B cell (primary cell): ENCODE measurements around the gene SUGCT. TPM values are rescaled to one million over a fixed set of nuclear protein-coding genes. Genes with fewer than 3 reads are reported as not detected.

ENCODE experiments used
- ATAC-seq: fragments of 200-7000 bp; cut with Tn5 transposase; one replicate; pipeline ENCODE4 v1.10.0; 2021; ENCODE audit warnings: low read depth, mild to moderate bottlenecking, moderate number of reproducible peaks, moderate library complexity
- CTCF ChIA-PET: fragments of 350-600 bp; sonication (Branson Sonifier 250); formaldehyde crosslinking; loops from one replicate; lab custom pipeline; 2021; ENCODE audit warnings: antibody characterized with exemption, inconsistent platforms; lab: Charles Lee
- POLR2A ChIA-PET: fragments of 350-600 bp; sonication (Branson Sonifier 250); formaldehyde crosslinking; loops from one replicate; lab custom pipeline; 2021; ENCODE audit warnings: antibody characterized with exemption; lab: Charles Lee
- DNase-seq: peaks from one replicate; pipeline ENCODE4 v3.0.0; 2013
- H2AFZ ChIP-seq: 2 replicates; pipeline ENCODE4 v1.6.1; 2012; ENCODE audit warnings: mild to moderate bottlenecking, low read depth, low read length; ENCODE audit not compliant: insufficient read depth, poor library complexity, severe bottlenecking
- H3K27ac ChIP-seq, 2 donors: 1 replicate in 1 of 2; 2 replicates in 1 of 2; pipeline ENCODE4 v1.5.1; 2012 to 2013; ENCODE audit warnings: low read length in 2 of 2, mild to moderate bottlenecking in 2 of 2, moderate library complexity in 1 of 2
- H3K27me3 ChIP-seq, 4 experiments: fragments of 200-600 bp in 1 of 4; sonication (generic) in 1 of 4; replicated peaks in 1 of 4; 1 replicate in 2 of 4; 2 replicates in 2 of 4; pipeline versions ENCODE4 v1.6.1 to v1.7.0; 2013 to 2016; ENCODE audit warnings: low read length in 3 of 4, mild to moderate bottlenecking in 2 of 4, mixed read lengths in 1 of 4, moderate library complexity in 1 of 4; ENCODE audit not compliant: insufficient read depth in 4 of 4, control insufficient read depth in 3 of 4; ENCODE audit errors: control extremely low read depth in 1 of 4
- H3K36me3 ChIP-seq, 2 experiments: replicated peaks in 1 of 2; 1 replicate in 1 of 2; 2 replicates in 1 of 2; pipeline versions ENCODE4 v1.6.1 to v1.7.1; 2013; ENCODE audit warnings: low read length in 1 of 2; ENCODE audit not compliant: insufficient read depth in 2 of 2, control insufficient read depth in 1 of 2; ENCODE audit errors: control extremely low read depth in 1 of 2, extremely low read depth in 1 of 2
- H3K4me1 ChIP-seq, 2 donors: fragments of 200-600 bp in 1 of 2; sonication (generic) in 1 of 2; 1 replicate in 1 of 2; 2 replicates in 1 of 2; pipeline versions ENCODE4 v1.5.1 to v1.6.1; 2013 to 2017; ENCODE audit warnings: low read length in 2 of 2; ENCODE audit not compliant: control insufficient read depth in 2 of 2, insufficient read depth in 2 of 2
- H3K4me2 ChIP-seq: replicated peaks from 2 replicates; pipeline ENCODE3; 2012; ENCODE audit warnings: mild to moderate bottlenecking, low read depth, low read length; ENCODE audit not compliant: poor library complexity, severe bottlenecking
- H3K4me3 ChIP-seq, 5 experiments: fragments of 200-600 bp in 1 of 5; sonication (generic) in 1 of 5; 1 replicate in 3 of 5; 2 replicates in 2 of 5; pipeline versions ENCODE4 v1.5.1 to v1.7.0; 2011 to 2016; ENCODE audit warnings: low read length in 4 of 5, mild to moderate bottlenecking in 4 of 5, low read depth in 2 of 5, control low read depth in 1 of 5, moderate library complexity in 1 of 5; ENCODE audit not compliant: insufficient read depth in 1 of 5; ENCODE audit errors: control extremely low read depth in 1 of 5, extremely low read depth in 1 of 5
- H3K79me2 ChIP-seq: fragments of 200-600 bp; sonication (generic); one replicate; pipeline ENCODE4 v1.6.0; 2016; ENCODE audit warnings: low read length; ENCODE audit not compliant: control insufficient read depth, insufficient read depth
- H3K9ac ChIP-seq: fragments of 200-600 bp; sonication (generic); 2 replicates; pipeline ENCODE4 v1.6.1; 2017; ENCODE audit warnings: mild to moderate bottlenecking, low read length, moderate library complexity
- H3K9me3 ChIP-seq, 3 donors: one replicate each; pipeline versions ENCODE4 v1.6.1 to v1.7.1; 2013; ENCODE audit warnings: low read length in 2 of 3; ENCODE audit not compliant: control insufficient read depth in 2 of 3, insufficient read depth in 1 of 3; ENCODE audit errors: control extremely low read depth in 1 of 3
- H4K20me1 ChIP-seq: 2 replicates; pipeline ENCODE4 v1.6.0; 2012; ENCODE audit warnings: mild to moderate bottlenecking, low read length; ENCODE audit not compliant: insufficient read depth, control insufficient read depth, poor library complexity, severe bottlenecking
- H3K27ac Mint-ChIP-seq: one replicate; pipeline ENCODE4 v1.8.0; 2021; ENCODE audit warnings: mixed read lengths
- H3K27me3 Mint-ChIP-seq: one replicate; pipeline ENCODE4 v1.8.0; 2021; ENCODE audit warnings: mixed read lengths
- H3K4me1 Mint-ChIP-seq: one replicate; pipeline ENCODE4 v1.8.0; 2021; ENCODE audit warnings: mixed read lengths
- H3K4me3 Mint-ChIP-seq: one replicate; pipeline ENCODE4 v1.8.0; 2021; ENCODE audit warnings: mixed read lengths
- H3K9me3 Mint-ChIP-seq: one replicate; pipeline ENCODE4 v1.8.0; 2022; ENCODE audit warnings: mixed read lengths; ENCODE audit not compliant: insufficient read depth
- CTCF ChIP-seq: fragments of 200-600 bp; IDR thresholded peaks from one replicate; pipeline ENCODE4 v1.8.0; 2022; ENCODE audit warnings: antibody characterized with exemption, mild to moderate bottlenecking
- EZH2 ChIP-seq: IDR thresholded peaks from 2 replicates; pipeline ENCODE4 v1.6.1; 2012; ENCODE audit warnings: borderline replicate concordance, low read depth, mild to moderate bottlenecking, moderate library complexity, low read length; ENCODE audit not compliant: insufficient read depth, poor library complexity, severe bottlenecking
- WGBS: methylation state at CpG from one replicate; pipeline ENCODE4 v1.1.5; 2013; ENCODE audit warnings: missing lambda C conversion rate; ENCODE audit not compliant: insufficient coverage; 5-methylcytosine and 5-hydroxymethylcytosine counted together
- intact Hi-C: fragments of 100-400 bp; cut with micrococcal nuclease; formaldehyde crosslinking; loops from one replicate; pipeline ENCODE4 v1.10.0; 2022
- polyA plus RNA-seq: library from polyadenylated mRNA; depleted of rRNA; stranded (reverse); fragments of >200 nt; gene quantifications from 2 replicates; pipeline ENCODE4 v1.2.3, GENCODE V29; 2012
- total RNA-seq, 2 donors: library from RNA; stranded (reverse); fragments of 120-200 nt in 1 of 2; gene quantifications; 1 replicate in 1 of 2; 2 replicates in 1 of 2; pipeline versions ENCODE4 v1.2.3 to v1.2.4, GENCODE V29; 2013 to 2022

SUGCT gene
- total and polyA plus RNA-seq, 2 donors (not counting 1 experiment from before 2014, with no cell fraction given): 0.19 to 0.86 TPM

- Histone ChIP-seq H2AFZ (no peak overlapping the region), H3K79me2 (no peaks in the 10 kb centered on the region), H3K4me1 (no peaks in the 10 kb centered on the region), H3K27me3 (no peaks in the 10 kb centered on the region), H4K20me1 (no peaks in the 10 kb centered on the region), H3K9me3 (no peaks in the 10 kb centered on the region), H3K4me3 (no peak overlapping the region), H3K9ac (no peak overlapping the region), H3K36me3 (no peaks in the 10 kb centered on the region), H3K4me2 (no peak overlapping the region), H3K27ac (no peak overlapping the region)
- intact Hi-C loops: no loop called here
- Mint-ChIP-seq H3K4me1 (no peaks in the 10 kb centered on the region), H3K27ac (no peak overlapping the region), H3K9me3 (peaks cover 3% of the 10 kb centered on the region), H3K27me3 (no peaks in the 10 kb centered on the region), H3K4me3 (no peak overlapping the region)
- POLR2A ChIA-PET: no interaction called here
- CTCF ChIA-PET: no interaction called here
- no CpG with 5 or more reads among the region's 1 CpG for WGBS
- DNase-seq (no peak), ATAC-seq (no peak)
- no peak for TF ChIP-seq EZH2
- TF ChIP-seq CTCF: no peak
These were observed 688.1 kb downstream of the SUGCT start for GRCh38 chr7:40822861-40823260.

- Mint-ChIP-seq H3K9me3 (no peaks in the 10 kb centered on the region), H3K4me1 (no peaks in the 10 kb centered on the region), H3K27me3 (no peaks in the 10 kb centered on the region), H3K4me3 (no peak overlapping the region), H3K27ac (no peak overlapping the region)
- Histone ChIP-seq H2AFZ (no peak overlapping the region), H3K27ac (no peak overlapping the region), H3K4me3 (no peak overlapping the region), H3K9ac (no peak overlapping the region), H4K20me1 (no peaks in the 10 kb centered on the region), H3K4me1 (no peaks in the 10 kb centered on the region), H3K9me3 (no peaks in the 10 kb centered on the region), H3K79me2 (no peaks in the 10 kb centered on the region), H3K36me3 (no peaks in the 10 kb centered on the region), H3K27me3 (no peaks in the 10 kb centered on the region), H3K4me2 (no peak overlapping the region)
- ChIA-PET CTCF (no interaction called here), POLR2A (no interaction called here)
- DNase-seq (no peak), ATAC-seq (no peak)
- WGBS: 80% methylated on average over 1 of the region's 3 CpGs
- TF ChIP-seq EZH2 (no peak), CTCF (no peak)
- intact Hi-C loops: no loop called here
These were observed 689.7 kb downstream of the SUGCT start for GRCh38 chr7:40824461-40824860.
